H7 (cell line): Measurements from ENCODE around the gene TRIM33. TPM values are rescaled to one million over a fixed set of nuclear protein-coding genes. Genes with fewer than 3 reads are reported as not detected.

ENCODE experiments used
- DNase-seq: peaks from one replicate; pipeline ENCODE4 v3.0.0; 2012
- H3K27me3 ChIP-seq: 2 replicates; pipeline ENCODE4 v1.6.0; 2011; ENCODE audit warnings: mild to moderate bottlenecking, low read length; ENCODE audit not compliant: control insufficient read depth, insufficient read depth
- H3K36me3 ChIP-seq: replicated peaks from 2 replicates; pipeline ENCODE4 v1.5.1; 2011; ENCODE audit warnings: low read length; ENCODE audit not compliant: control insufficient read depth, insufficient read depth
- H3K4me3 ChIP-seq: 2 replicates; pipeline ENCODE4 v1.5.1; 2011; ENCODE audit warnings: low read depth, mild to moderate bottlenecking, control low read depth, low read length, moderate library complexity; ENCODE audit not compliant: insufficient read depth
- total RNA-seq: library from RNA; depleted of rRNA; stranded (reverse); fragments of >200 nt; shearing (Covaris generic); gene quantifications from 2 replicates; pipeline ENCODE4 v1.2.3, GENCODE V29; 2014; rRNA removed

The TRIM33 gene
- total RNA-seq: 43.2 and 66.5 TPM in 2 replicates

- Histone ChIP-seq H3K4me3 (peak within 1 kb of the TSS; percentile 98), H3K27me3 (no peaks in the 10 kb centered on the region), H3K36me3 (peaks cover 2% of the 10 kb centered on the region; the same call in 1 of the 2 replicates)
- DNase-seq: peak; percentile 94
Observed at GRCh38 chr1:114511032-114511785, at the start of gene TRIM33. Gene TRIM33 (minus strand): TSS chr1:114511203. CDS start chr1:114511076, 127 bp downstream.

GRCh38 chr1:114559356-114559755 lies 48.4 kb upstream of the TRIM33 start:
- H3K36me3 ChIP-seq: no peaks in the 10 kb centered on the region
- DNase-seq: no peak
- H3K27me3 ChIP-seq: no peaks in the 10 kb centered on the region
- H3K4me3 ChIP-seq: no peak overlapping the region

GRCh38 chr1:114558544-114558943 lies 47.5 kb upstream of the TRIM33 start:
- no peak for DNase-seq
- Histone ChIP-seq H3K36me3 (no peaks in the 10 kb centered on the region), H3K4me3 (no peak overlapping the region), H3K27me3 (no peaks in the 10 kb centered on the region)

GRCh38 chr1:114554577-114554976 lies 43.6 kb upstream of the TRIM33 start:
- no peaks in the 10 kb centered on the region for H3K36me3 ChIP-seq
- DNase-seq: no peak
- H3K4me3 ChIP-seq: no peak overlapping the region
- H3K27me3 ChIP-seq: no peaks in the 10 kb centered on the region

GRCh38 chr1:114552106-114552639 lies 41.2 kb upstream of the TRIM33 start:
- DNase-seq: no peak
- Histone ChIP-seq H3K27me3 (no peaks in the 10 kb centered on the region), H3K36me3 (no peaks in the 10 kb centered on the region), H3K4me3 (no peak overlapping the region)

GRCh38 chr1:114551400-114551799 lies 40.4 kb upstream of the TRIM33 start:
- no peak overlapping the region for H3K4me3 ChIP-seq
- H3K36me3 ChIP-seq: no peaks in the 10 kb centered on the region
- DNase-seq: no peak
- H3K27me3 ChIP-seq: no peaks in the 10 kb centered on the region

GRCh38 chr1:114550336-114550735 lies 39.3 kb upstream of the TRIM33 start:
- H3K4me3 ChIP-seq: no peak overlapping the region
- H3K27me3 ChIP-seq: no peaks in the 10 kb centered on the region
- DNase-seq: no peak
- no peaks in the 10 kb centered on the region for H3K36me3 ChIP-seq

- no peak for DNase-seq
- Histone ChIP-seq H3K36me3 (no peaks in the 10 kb centered on the region), H3K4me3 (no peak overlapping the region), H3K27me3 (no peaks in the 10 kb centered on the region)
Observed at GRCh38 chr1:114549137-114549536, 38.1 kb upstream of the TRIM33 start.

GRCh38 chr1:114547076-114547475 lies 36.1 kb upstream of the TRIM33 start:
- Histone ChIP-seq H3K4me3 (no peak overlapping the region), H3K36me3 (no peaks in the 10 kb centered on the region), H3K27me3 (no peaks in the 10 kb centered on the region)
- no peak for DNase-seq

- H3K36me3 ChIP-seq: no peaks in the 10 kb centered on the region
- H3K27me3 ChIP-seq: no peaks in the 10 kb centered on the region
Observed at GRCh38 chr1:114545796-114546195, 34.8 kb upstream of the TRIM33 start.

GRCh38 chr1:114545315-114545714 lies 34.3 kb upstream of the TRIM33 start:
- no peaks in the 10 kb centered on the region for H3K36me3 ChIP-seq
- H3K4me3 ChIP-seq: no peak overlapping the region
- no peak for DNase-seq
- no peaks in the 10 kb centered on the region for H3K27me3 ChIP-seq

More at GRCh38 chr1:114545796-114546195, 34.8 kb upstream of the TRIM33 start:
- no peak for DNase-seq
- no peak overlapping the region for H3K4me3 ChIP-seq

- Histone ChIP-seq H3K4me3 (no peak overlapping the region), H3K27me3 (no peaks in the 10 kb centered on the region), H3K36me3 (no peaks in the 10 kb centered on the region)
- DNase-seq: no peak
Observed at GRCh38 chr1:114540821-114541220, 29.8 kb upstream of the TRIM33 start.

- H3K27me3 ChIP-seq: no peaks in the 10 kb centered on the region
- no peak for DNase-seq
- H3K4me3 ChIP-seq: no peak overlapping the region
Observed at GRCh38 chr1:114540272-114540671, 29.3 kb upstream of the TRIM33 start.

GRCh38 chr1:114536043-114536442 lies 25.0 kb upstream of the TRIM33 start:
- no peak for DNase-seq
- Histone ChIP-seq H3K4me3 (no peak overlapping the region), H3K36me3 (no peaks in the 10 kb centered on the region), H3K27me3 (no peaks in the 10 kb centered on the region)

More at GRCh38 chr1:114540272-114540671, 29.3 kb upstream of the TRIM33 start:
- H3K36me3 ChIP-seq: no peaks in the 10 kb centered on the region

- H3K36me3 ChIP-seq: no peaks in the 10 kb centered on the region
- DNase-seq: no peak
- H3K4me3 ChIP-seq: no peak overlapping the region
- no peaks in the 10 kb centered on the region for H3K27me3 ChIP-seq
Observed at GRCh38 chr1:114535401-114535800, 24.4 kb upstream of the TRIM33 start.
